Thyroid gland (tissue), 4 donors: ENCODE results near the gene NUP35.

Experiments
- CTCF ChIP-seq, 6 experiments: fragments of 200-600 bp in 3 of 6; fragments of 450-650 bp in 3 of 6; sonication (generic) in 3 of 6; IDR thresholded peaks; one replicate each; pipeline ENCODE4 v1.5.1; 2016 to 2019; ENCODE audit warnings: antibody characterized with exemption in 6 of 6, mild to moderate bottlenecking in 2 of 6, inconsistent platforms in 1 of 6, moderate library complexity in 1 of 6
- POLR2A ChIP-seq, 2 donors: fragments of 450-650 bp; IDR thresholded peaks; one replicate each; pipeline ENCODE4 v1.6.1; 2017; ENCODE audit warnings: antibody characterized with exemption in 2 of 2, mild to moderate bottlenecking in 2 of 2, moderate library complexity in 1 of 2

DNA sequence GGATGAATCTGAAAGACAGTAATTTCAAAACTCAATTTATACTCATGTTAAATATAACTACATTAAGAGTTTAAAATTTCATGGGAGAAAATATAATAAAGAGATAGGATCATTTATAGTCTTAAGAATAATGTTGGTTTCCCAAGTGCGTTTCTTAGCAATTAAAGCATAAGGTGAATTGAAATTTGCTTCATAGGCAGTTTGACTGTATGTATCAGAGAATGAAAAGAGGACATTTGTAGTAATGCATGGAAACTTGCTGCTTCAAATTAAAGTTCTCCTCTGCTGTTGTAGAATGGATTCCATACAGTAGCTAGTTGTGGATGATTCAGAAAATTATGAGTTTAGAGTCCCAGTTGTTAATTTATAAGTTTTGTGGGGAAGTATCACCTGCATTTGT, 68.1 kb downstream of the NUP35 start:
- no peak for TF ChIP-seq CTCF (IDR thresholded peaks at IDR 0.05)
- no peak for TF ChIP-seq POLR2A (IDR thresholded peaks at IDR 0.05)
